Measurements from ENCODE around the gene HID1.
"Not testable (repeated sequence)": the region's sequence is repeated elsewhere in the genome, so short reads cannot be mapped to it uniquely, and the experiment has no call there.

HID1 gene

GRCh38 chr17:74978240-74978639 lies 5.7 kb upstream of the HID1 start:
- no peak for DNase-seq (ENCODE audit: extremely low read depth, low read depth)
- TF ChIP-seq CTCF (IDR thresholded peaks at IDR 0.05; ENCODE audit: low read depth, low read length, missing control alignments), result no peak
- H3K4me3 ChIP-seq (replicated peaks; ENCODE audit: low read depth, low read length), result no peak overlapping the region

- no peak overlapping the region for H3K4me3 ChIP-seq (replicated peaks; ENCODE audit: low read depth, low read length)
- no peak for DNase-seq (ENCODE audit: extremely low read depth, low read depth)
- no peak for TF ChIP-seq CTCF (IDR thresholded peaks at IDR 0.05; ENCODE audit: low read depth, low read length, missing control alignments)
Measured at GRCh38 chr17:74977802-74978201, 5.2 kb upstream of the HID1 start.

- H3K4me3 ChIP-seq (replicated peaks; ENCODE audit: low read depth, low read length), result no peak overlapping the region
- DNase-seq (ENCODE audit: extremely low read depth, low read depth), result no peak
- TF ChIP-seq CTCF (IDR thresholded peaks at IDR 0.05; ENCODE audit: low read depth, low read length, missing control alignments), result no peak
Measured at GRCh38 chr17:74975943-74976342, 3.4 kb upstream of the HID1 start.

GRCh38 chr17:74972973-74973328 lies 392 bp upstream of the HID1 start:
- H3K4me3 ChIP-seq (replicated peaks; ENCODE audit: low read depth, low read length), result no peak overlapping the region
- TF ChIP-seq CTCF (IDR thresholded peaks at IDR 0.05; ENCODE audit: low read depth, low read length, missing control alignments), result no peak
- no peak for DNase-seq (ENCODE audit: extremely low read depth, low read depth)

- DNase-seq (ENCODE audit: extremely low read depth, low read depth), result no peak
- no peak overlapping the region; the same call in 1 of the 2 replicates for H3K4me3 ChIP-seq (replicated peaks; ENCODE audit: low read depth, low read length)
- no peak for TF ChIP-seq CTCF (IDR thresholded peaks at IDR 0.05; ENCODE audit: low read depth, low read length, missing control alignments)
Measured at GRCh38 chr17:74971842-74972106, 785 bp downstream of the HID1 start.

- TF ChIP-seq CTCF (IDR thresholded peaks at IDR 0.05; ENCODE audit: low read depth, low read length, missing control alignments), result no peak
- DNase-seq (ENCODE audit: extremely low read depth, low read depth), result no peak
- H3K4me3 ChIP-seq (replicated peaks; ENCODE audit: low read depth, low read length), result no peak overlapping the region
Measured at GRCh38 chr17:74971069-74971841, 1.3 kb downstream of the HID1 start.

- no peak overlapping the region for H3K4me3 ChIP-seq (replicated peaks; ENCODE audit: low read depth, low read length)
- no peak for TF ChIP-seq CTCF (IDR thresholded peaks at IDR 0.05; ENCODE audit: low read depth, low read length, missing control alignments)
- DNase-seq (ENCODE audit: extremely low read depth, low read depth), result no peak
Measured at GRCh38 chr17:74970395-74970794, 2.2 kb downstream of the HID1 start.

- H3K4me3 ChIP-seq (replicated peaks; ENCODE audit: low read depth, low read length); DNase-seq (ENCODE audit: extremely low read depth, low read depth): not testable (repeated sequence)
Measured at GRCh38 chr17:74969501-74969900, 3.1 kb downstream of the HID1 start.
